GM19372 (cell line): ENCODE results near the gene ADAMTS2.

Experiments
- ATAC-seq: cut with Tn5 transposase; IDR thresholded peaks from one replicate; pipeline ENCODE4 v1.9.1; 2021; ENCODE audit warnings: mild to moderate bottlenecking, low read depth, moderate library complexity; ENCODE audit not compliant: unreplicated experiment

ADAMTS2 gene

DNA sequence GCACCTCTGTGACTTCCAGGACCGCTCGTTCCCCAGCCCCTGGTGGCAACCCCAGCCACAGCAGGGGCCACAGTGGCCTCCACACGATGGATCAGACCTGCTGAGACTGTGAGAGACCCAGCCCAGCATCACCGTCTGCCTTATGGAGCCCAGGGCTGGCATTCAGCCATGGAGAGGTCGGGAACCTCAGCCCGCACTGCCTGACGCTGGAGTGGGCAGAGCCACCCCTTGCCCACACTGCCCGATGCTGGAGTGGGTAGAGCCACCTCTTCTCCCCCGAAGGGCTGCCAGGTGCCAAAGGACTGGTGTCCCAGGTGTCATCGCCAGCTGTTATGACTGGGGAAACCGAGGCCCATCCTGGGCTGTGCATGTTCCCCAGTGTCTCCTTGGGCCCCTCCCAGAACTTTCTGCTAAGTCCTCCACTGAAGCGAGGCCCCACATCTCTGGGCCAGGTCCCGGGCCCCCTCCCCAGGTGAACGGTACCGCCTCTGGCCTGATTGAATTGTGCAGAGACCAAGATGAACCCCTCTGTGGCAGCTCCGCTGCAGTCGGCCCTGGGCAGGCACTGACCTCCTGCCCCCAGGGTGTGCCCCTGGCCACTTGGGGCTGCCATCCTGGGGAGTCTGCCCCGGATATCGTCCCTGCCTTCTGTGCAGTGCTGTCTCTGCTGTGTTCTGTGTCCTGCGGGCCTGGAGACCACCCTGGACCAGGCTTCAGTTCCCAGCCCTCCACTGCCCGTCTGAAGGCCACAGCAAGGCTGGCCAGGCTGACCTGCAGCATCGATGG, 137.1 kb downstream of the ADAMTS2 start:
- no peak for ATAC-seq

DNA sequence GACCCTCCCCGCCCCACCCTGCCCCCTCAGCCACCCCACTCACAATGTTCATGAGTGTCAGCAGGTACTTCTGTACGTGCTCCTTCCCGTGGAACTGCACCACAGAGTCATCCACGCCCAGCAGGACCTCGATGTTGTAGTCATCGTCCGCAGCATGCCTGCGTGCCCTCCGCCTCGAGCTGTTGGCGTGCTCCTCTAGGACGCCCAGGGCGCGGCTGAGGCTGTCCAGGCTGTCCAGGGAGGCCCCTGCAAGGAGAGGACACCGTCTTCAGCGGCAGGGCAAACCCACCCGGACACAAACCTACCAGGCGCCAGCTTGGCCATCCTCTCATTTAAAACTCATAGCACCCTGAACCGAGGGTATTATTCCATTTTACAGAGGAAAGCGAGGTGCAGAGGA, 137.8 kb downstream of the ADAMTS2 start:
- ATAC-seq: no peak

DNA sequence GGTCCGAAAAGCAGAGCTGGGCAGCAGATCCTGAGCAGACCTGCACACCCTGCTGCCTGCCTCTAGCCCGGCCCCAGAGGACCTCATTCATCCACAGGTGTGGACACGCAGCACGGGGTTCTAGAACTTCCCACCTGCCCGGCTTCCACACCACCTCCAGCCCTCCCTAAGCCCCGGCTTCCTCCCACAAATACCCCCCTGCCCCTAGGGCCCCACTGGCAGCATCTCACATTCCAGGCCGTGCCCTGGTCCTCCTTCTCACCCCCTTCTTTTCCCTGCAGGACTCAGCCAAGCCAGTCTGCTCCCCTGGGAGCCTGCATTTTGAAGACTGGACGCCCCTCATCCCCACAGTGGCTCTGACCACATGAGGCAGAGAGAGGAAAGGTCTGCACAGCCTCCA, 138.9 kb downstream of the ADAMTS2 start:
- ATAC-seq: no peak

DNA sequence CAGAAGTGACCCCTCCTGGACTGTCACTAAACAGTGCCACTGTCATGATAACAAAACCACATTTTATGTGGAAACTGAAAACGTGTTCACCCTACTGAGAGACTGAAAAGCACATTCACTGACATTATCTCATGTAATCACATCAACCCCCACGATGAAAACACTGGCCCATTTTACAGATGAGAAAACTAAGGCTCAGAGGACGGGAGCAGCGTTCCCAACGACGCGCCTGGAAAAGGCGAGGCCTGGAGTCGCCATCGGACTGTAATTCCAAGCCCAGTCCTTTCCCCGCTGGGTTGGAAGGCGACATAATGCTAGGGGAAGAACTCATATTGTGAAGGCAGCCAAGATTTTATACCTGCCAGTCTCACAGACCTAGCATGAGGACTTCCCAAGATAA, 140.0 kb downstream of the ADAMTS2 start:
- ATAC-seq: no peak

DNA sequence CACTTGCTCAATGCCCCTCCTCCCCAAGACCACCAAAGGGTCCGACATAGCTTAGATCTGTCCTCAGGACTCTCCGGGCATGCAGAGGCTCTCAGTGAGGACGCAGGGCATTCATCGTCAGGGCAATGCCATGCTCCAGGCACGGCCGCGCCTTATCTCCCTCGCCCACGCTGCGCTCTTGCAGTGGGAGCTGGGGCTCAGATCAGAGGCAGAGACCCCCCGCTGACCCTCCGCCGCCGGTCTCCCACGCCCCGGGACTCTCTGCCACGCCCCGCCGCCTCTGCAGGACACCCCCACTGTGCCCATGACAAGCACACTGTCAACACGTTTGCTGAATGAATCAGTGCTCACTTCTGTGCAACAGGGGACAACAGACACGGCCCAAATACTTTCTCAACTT, 140.7 kb downstream of the ADAMTS2 start:
- ATAC-seq: no peak

DNA sequence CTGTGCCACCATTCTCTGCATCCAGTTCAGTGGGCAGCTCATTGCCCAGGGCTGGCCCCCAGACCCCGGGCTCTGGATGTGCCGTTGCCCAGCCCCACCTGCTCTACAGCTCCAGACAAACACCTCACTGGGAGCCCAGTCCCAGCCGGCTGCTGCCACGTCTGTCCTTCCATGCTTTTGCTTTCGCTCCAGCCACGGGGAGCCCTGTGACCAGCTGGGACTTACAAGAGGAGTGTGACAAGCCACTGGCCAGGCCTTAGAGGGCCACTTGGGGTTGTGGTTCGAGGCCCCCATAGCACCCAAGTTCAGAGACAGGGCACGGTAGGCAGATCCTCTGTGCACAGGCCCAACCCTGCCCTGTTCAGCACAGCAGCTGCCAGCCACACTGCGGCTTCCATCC, 142.0 kb downstream of the ADAMTS2 start:
- no peak for ATAC-seq

DNA sequence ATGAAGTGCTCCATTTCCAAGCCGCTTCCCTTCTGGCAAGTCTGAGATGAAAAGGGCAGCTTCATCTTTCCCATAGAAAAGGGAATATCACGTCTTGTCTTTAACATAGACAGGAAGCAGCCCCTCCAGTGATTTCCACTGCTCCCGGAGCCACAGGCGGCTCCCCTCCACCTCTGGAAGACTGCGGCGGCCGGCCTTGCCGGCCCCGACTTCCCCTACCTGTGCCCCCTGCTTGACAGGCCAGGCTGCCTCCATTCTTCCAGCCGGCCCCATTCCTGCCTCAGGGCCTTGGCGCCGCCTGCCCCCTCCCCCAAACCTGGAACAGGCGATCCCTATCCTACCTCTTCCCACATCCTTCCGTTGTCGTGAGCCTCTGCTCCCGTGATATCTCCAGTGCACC, 143.3 kb downstream of the ADAMTS2 start:
- ATAC-seq: no peak

DNA sequence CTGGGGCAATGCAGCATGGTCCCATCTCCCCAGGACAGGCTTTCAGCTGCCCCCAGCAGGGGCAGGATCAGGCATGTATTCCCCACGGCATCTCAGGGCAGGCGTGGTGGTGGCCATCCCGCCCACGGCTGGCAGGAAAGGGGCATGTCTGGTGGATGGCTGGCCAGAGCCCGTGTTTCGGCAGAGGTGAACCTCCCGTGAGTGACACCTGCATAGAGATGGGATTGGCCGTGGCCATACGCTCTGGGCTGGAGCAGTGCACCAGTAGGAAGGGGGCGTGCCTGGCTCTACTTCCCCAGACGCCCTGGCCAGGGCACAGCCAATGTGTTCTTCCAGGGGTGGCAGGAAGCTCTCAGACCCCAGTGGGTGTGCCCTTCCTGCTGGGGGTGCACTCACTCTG, 146.0 kb downstream of the ADAMTS2 start:
- no peak for ATAC-seq

DNA sequence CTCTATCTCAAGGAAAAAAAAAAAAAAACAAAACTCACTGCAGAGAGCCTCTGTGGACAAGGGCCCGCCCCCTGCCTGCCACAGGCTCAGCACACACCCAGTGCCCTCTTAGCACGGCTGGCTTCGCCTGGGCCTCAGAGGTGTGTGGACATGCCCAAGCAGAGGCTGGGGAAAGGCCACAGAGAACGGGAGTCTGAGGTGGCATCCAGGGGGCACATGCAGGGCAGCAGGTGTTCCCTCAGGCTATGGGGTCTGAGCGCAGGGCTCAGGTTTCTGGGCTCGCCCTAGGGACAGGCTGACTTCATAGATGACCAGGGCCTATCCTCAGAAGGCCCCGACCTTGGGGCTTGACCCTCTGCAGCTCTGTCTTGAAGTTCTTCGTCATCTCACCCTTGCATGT, 146.4 kb downstream of the ADAMTS2 start:
- no peak for ATAC-seq

DNA sequence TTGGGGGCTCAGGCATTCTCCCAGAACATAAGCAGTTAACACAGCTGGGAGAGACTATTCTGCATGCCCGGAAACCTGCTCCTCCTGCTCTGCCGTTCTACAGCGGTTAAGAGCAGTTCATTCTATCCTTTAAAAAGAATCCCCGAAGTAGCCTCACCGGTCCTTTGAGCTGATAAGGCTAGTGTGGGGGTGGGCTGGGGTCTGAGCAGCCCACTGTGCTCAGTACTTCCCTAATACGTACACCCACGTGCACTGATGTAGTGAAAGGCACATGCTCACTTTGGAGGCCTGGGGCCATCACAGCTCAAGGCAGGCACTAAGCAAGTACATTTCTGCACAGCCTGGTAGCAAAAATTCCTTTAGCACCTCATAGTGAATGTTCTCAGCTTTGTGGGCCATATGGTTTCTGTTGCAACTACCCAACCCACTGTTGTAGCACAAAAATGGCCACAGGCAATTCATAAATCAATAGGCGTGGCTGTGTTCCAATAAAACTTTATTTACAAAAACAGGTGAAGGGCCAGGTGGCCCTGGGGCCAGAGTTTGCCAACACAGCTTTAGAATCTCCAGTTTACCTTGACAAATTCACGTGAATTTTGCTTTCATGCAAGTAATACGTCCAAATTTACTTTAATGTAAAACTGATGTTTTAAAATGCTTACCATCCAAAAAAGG, 148.7 kb downstream of the ADAMTS2 start:
- ATAC-seq: no peak

DNA sequence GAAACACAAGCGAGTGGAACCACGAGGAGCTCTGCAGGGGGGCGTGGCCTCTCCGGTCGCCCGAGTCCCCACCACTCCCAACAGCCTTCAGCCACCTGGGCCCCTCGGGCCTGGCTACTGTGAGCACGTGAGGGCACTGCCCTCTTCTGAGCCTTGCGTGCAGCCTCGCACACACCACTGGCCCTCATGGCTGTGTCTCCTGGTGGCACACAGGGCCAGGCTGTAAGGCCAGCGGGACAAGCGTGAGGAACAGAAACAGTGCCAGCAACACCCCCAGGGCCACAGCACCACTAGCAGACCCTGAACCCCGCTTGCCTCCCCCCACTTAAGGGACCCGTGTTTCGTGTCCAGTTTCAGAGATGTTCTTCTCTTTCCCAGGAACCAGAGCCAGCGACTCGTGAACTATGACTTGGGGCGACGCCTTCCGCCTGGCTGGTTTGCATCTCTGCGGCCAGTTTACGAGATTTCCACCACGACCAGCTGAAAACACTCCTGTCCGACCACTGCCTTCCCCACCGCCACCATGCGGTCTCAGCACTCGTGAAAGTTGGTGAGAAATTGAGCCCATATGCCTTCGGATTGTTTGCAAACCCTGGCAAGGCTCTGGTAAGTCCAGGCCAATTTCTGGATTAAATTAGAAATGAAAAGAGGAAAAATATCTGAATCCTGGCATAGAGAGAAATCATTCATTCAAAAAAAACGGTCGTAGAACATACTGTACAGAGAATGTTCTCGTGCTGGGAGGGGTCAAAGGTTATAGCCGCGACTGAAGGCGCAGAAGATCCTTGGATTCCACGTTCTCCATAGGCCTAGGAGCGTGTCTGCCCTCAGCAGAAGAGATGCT, 149.5 kb downstream of the ADAMTS2 start:
- ATAC-seq: no peak

DNA sequence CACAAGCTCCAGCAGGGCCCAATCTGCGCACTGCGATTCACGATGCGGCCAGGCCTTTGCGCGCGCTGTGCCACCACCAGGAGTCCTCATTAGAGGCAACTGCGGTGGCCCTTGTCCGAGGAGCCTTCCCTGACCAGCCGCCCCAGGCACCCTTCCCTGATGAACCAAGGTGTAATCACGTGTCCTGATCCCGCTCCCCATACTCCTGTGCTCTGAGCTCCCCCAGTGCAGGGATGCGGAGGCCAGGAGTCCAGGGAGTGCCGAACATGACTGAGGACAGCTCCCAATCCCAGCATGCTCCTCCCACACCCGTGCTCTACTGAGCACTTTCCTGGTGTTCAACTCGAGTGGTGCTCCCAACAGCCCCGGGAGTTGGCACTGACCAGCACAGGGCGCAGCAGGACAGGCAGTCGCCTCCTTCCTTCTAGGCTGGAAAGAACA, 150.3 kb downstream of the ADAMTS2 start:
- no peak for ATAC-seq

DNA sequence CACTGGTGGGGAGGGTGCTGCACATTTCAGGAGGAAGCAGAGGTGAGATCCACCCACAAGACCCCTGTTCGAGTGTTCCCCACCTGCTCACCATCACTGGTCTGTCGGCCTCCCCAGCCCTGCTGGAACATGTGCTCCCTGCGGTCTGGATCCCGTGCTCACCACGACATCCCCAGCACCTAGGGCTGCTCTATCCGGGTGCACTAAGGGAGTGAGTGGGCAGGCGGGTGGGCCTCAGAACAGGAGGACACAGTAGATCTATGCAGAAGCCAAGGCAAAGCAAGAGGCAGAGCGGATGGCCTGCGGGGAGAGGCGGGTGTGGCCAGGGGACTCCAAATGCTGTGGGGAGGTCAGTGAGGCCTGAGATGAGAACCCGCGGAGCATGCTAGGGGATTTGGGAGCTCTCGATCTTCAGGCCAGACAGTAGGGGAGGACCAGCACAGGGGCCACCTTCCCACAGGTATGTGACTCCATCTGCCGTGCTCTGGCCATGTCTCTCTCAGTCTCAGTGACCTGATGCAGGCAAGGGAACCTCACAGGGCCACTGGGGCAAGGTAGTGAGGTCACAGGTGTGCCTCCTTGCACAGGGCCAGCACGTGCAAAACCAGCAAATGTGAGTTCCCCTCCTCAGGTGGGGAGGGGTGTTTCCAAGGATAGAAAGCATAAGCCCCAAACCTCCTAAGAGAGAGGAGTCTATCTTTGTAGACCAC, 150.9 kb downstream of the ADAMTS2 start:
- ATAC-seq: no peak

DNA sequence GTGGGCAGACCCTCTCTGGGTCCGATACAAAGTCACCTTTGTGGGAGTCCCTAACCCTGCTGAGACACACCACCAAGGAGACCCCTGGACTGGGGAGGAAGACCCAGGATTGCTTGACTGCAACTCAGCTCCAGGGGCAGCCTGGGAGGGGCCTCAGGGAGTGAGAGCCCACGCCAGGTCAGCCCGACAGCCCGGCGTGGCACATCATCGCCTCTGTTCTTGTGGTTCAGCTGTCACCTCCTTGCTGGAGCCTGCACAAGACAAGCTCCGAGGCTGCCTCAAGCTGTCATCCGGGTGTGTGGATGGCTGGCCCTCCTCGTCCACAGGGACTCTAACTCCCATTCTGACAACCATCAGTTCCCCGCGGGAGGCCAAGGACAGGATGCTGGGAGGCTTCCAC, 151.5 kb downstream of the ADAMTS2 start:
- ATAC-seq: no peak

DNA sequence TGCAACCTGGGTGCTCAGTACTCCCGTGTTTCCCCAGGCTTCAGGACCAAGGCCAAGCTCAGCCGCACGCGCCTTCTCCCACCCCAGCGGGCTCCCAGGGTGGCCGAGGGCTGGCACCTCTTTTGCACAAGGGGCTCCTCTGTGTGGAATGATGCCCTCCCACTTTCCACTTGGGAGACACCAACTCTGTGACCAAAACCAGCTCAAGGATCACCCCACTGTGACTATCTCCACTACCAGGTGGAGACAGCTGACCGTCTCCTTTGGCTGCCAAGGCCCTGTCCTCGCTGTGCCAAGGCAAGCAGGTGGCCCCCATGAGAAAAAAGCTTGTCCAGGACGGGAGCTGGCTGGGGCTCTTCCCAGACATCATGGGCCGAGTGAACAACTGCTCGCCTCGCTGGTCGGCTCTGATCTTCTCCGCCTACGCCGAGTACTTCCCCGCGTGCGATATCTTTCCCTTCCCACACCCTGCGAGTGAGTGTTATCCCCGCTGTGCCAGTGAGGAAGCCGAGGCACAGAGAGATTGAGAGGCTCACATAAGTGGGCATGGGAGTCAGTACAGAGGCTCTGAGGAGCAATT, 152.3 kb downstream of the ADAMTS2 start:
- no peak for ATAC-seq

DNA sequence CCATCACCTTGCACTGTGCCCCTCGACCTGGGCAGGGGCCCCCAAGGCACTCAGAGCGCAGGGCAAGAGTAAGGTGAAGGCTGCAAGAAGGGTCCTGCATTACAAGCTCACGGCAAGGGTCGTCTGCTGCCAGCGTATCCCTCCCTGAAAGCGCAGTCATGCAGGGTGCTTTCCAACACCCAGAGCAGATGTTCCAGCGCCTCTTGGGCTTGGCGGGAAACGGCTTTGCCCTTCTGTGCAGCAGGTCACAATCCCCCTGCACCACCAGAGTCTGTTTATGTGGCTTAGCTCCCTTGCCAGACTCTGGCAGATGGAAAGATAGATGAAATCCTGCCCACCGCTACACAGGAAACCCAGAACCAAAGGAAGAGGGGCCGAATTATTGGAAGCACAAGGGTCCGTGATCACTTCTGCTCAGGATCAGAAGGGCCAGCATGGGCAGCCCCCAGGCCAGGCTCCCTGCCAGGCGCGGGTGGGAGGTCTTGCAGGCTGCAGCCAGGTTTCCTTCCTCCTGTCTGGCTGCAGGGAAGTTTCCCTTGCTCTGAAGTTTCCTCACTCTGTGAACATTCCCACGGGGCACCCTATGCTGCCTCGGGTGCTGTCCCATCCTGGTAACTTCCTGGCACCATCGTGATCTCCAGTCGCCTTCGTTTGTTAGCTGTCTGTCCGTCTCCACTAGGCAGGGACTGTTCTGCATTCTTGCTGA, 152.9 kb downstream of the ADAMTS2 start:
- ATAC-seq: no peak

DNA sequence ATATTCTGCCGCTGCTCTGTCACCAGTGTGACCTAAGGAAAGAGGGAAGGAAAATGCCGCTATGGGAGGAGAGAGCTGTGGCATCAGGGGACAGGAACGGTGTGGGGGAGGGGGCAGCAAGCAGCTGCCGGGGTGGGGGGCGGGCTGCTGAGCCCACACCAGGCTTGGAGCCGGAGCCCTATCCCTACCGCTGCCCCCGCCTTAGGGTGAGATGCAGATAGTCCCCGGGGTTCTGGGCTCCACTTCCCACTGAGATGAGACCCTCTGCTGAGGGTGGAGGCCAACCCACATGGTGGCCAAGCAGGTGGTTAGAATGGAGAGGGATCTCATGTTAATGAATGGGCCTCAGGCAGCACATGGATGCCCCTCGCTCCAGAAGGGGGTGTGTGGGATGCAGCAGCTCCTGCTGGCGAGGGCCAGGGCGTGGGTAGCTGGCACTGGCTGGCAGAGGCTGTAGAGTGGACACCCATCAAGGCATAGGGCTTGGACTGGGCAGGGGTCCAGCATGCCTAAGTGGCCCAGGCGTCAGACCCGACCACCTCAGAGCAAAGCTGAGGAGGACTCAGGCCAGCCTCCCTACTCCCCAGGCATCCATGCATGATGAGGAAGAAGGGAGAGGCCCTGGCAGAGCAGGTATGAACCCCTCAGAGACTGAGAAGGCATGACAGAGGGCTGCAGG, 153.6 kb downstream of the ADAMTS2 start:
- ATAC-seq: no peak

DNA sequence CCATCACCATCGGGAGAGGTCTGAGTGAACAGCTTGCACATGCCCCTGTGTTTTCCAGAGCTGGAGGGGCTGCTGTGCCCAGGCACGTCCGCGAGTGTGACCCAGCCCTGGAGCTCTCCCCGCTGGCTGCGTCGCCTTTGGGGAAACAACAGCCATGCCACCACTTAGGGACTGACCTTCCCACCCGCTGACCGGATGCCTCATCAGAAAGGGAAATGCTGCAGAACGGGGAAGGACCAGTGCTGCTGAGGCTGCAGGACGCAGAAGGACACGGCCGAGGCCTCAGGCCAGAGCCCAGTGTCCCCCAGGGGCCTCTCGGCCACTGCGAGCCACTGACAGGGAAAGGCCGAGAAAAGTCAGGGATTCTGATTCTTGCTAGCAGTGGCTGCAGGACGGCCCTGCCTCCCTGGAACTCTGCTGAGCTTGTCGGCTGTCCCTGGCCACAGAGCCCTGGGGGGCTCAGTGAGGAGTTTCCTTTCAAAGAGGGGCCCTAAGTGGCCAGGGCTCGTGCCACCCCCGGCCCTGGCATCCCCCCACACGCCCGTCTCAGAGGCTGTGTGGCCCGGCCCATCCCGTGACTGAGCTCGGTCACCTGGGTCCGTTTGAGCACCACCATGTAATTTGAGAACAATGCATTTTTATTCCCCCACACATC, 154.3 kb downstream of the ADAMTS2 start:
- no peak for ATAC-seq

DNA sequence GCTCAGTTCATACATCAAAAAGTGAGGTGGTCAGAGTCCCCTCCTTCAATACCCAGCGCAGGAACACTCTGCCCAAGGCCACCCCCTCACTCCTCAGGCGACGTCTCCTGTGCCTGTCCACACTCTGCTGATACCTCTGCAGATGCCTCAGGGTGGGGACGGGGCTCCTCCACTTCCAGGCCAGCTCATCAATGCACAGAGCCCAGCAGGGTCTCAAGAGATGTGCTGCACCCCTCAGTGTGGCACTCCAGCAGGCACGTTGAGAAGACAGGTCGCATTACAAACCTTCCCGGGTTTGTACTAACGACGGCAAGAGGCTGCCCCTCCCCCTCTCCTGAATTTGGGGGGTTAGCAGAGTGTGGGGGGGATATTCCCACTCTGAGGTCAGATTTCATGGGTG, 156.6 kb downstream of the ADAMTS2 start:
- no peak for ATAC-seq
